Testis (tissue), 2 donors: ENCODE results near the gene HES2.
"Not testable (repeated sequence)": the region's sequence is repeated elsewhere in the genome, so short reads cannot be mapped to it uniquely, and the experiment has no call there.

ENCODE experiments used
- POLR2A ChIP-seq: fragments of 450-650 bp; IDR thresholded peaks from one replicate; pipeline ENCODE4 v1.6.1; 2017; ENCODE audit warnings: antibody characterized with exemption, mild to moderate bottlenecking, moderate library complexity
- TF ChIP-seq, protein P1 (sequence below), 3 experiments: fragments of 450-650 bp in 2 of 3; fragments of 200-600 bp in 1 of 3; sonication (generic) in 1 of 3; IDR thresholded peaks; one replicate each; pipeline ENCODE4 v1.5.1; 2016 to 2019; ENCODE audit warnings: antibody characterized with exemption in 3 of 3, mild to moderate bottlenecking in 2 of 3, moderate library complexity in 1 of 3

DNA sequence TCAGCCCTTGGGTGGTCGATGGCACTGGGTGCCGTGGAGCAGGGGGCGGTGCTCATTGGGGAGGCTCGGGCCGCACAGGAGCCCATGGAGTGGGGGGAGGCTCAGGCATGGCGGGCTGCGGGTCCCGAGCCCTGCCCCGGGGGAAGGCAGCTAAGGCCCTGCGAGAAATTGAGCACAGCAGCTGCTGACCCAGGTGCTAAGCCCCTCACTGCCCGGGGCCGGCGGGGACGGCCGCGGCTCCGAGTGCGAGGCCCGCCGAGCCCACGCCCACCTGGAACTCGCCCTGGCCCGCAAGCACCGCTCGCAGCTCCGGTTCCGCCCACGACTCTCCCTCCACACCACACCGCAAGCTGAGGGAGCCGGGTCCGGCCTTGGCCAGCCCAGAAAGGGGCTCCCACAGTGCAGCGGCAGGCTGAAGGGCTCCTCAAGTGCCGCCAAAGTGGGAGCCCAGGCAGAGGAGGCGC, 23.9 kb downstream of the HES2 start:
- not testable (repeated sequence) for TF ChIP-seq POLR2A
- TF ChIP-seq, protein P1, sequence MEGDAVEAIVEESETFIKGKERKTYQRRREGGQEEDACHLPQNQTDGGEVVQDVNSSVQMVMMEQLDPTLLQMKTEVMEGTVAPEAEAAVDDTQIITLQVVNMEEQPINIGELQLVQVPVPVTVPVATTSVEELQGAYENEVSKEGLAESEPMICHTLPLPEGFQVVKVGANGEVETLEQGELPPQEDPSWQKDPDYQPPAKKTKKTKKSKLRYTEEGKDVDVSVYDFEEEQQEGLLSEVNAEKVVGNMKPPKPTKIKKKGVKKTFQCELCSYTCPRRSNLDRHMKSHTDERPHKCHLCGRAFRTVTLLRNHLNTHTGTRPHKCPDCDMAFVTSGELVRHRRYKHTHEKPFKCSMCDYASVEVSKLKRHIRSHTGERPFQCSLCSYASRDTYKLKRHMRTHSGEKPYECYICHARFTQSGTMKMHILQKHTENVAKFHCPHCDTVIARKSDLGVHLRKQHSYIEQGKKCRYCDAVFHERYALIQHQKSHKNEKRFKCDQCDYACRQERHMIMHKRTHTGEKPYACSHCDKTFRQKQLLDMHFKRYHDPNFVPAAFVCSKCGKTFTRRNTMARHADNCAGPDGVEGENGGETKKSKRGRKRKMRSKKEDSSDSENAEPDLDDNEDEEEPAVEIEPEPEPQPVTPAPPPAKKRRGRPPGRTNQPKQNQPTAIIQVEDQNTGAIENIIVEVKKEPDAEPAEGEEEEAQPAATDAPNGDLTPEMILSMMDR (IDR thresholded peaks at IDR 0.05): not testable (repeated sequence)
